Fibroblast of the aortic adventitia (primary cell): Measurements from ENCODE around the gene PALLD. TPM values are rescaled to one million over a fixed set of nuclear protein-coding genes. Genes with fewer than 3 reads are reported as not detected.

ENCODE experiments used
- DNase-seq: peaks from one replicate; pipeline ENCODE4 v3.0.0-alpha.2; 2010; ENCODE audit warnings: low read depth
- H3K4me3 ChIP-seq: 2 replicates; pipeline ENCODE4 v1.5.1; 2011; ENCODE audit warnings: low read depth, mild to moderate bottlenecking, control low read depth, low read length, moderate library complexity
- CTCF ChIP-seq: IDR thresholded peaks from 2 replicates; pipeline ENCODE4 v1.5.1; 2011; ENCODE audit warnings: mild to moderate bottlenecking, low read length, control low read depth, inconsistent platforms; ENCODE audit not compliant: insufficient read depth
- total RNA-seq: library from RNA; depleted of rRNA; stranded (reverse); fragments of >200 nt; gene quantifications from 2 replicates; pipeline ENCODE4 v1.2.3, GENCODE V29; 2012; ENCODE audit warnings: low replicate concordance

The PALLD gene
- total RNA-seq, 1 donor, result 52.1 TPM

GRCh38 chr4:168860827-168861226 lies 364.0 kb downstream of the PALLD start:
- no peak for DNase-seq
- H3K4me3 ChIP-seq, result no peak overlapping the region
- TF ChIP-seq CTCF, result no peak

- DNase-seq, result no peak
- TF ChIP-seq CTCF, result no peak
- H3K4me3 ChIP-seq, result no peak overlapping the region
Observed at GRCh38 chr4:168863719-168864647, 367.1 kb downstream of the PALLD start.

GRCh38 chr4:168864821-168865541 lies 368.1 kb downstream of the PALLD start:
- H3K4me3 ChIP-seq, result no peak overlapping the region
- peak; percentile 87 for DNase-seq
- peak; percentile 44 for TF ChIP-seq CTCF

- no peak for TF ChIP-seq CTCF
- H3K4me3 ChIP-seq, result no peak overlapping the region
- no peak for DNase-seq
Observed at GRCh38 chr4:168865854-168866253, 369.0 kb downstream of the PALLD start.

GRCh38 chr4:168866635-168867034 lies 369.8 kb downstream of the PALLD start:
- DNase-seq, result no peak
- TF ChIP-seq CTCF, result no peak
- H3K4me3 ChIP-seq, result no peak overlapping the region

- DNase-seq, result no peak
- no peak overlapping the region for H3K4me3 ChIP-seq
- TF ChIP-seq CTCF, result no peak
Observed at GRCh38 chr4:168867128-168867527, 370.3 kb downstream of the PALLD start.
